ENCODE results near the gene TTLL3. TPM values are rescaled to one million over a fixed set of nuclear protein-coding genes. Genes with fewer than 3 reads are reported as not detected.

TTLL3 gene
- total RNA-seq, 1 donor from 2014 or later = 29.8 TPM

GRCh38 chr3:9831253-9831652 is 21.2 kb downstream of the TTLL3 start:
- no peaks in the 10 kb centered on the region for H3K27me3 ChIP-seq (ENCODE audit: insufficient read depth, low read length)
- Mint-ChIP-seq H3K36me3 (ENCODE audit: low read depth, unreplicated experiment) (peaks cover 35% of the 10 kb centered on the region), H3K27me3 (ENCODE audit: low read depth, unreplicated experiment) (no peaks in the 10 kb centered on the region), H3K9me3 (ENCODE audit: unreplicated experiment) (no peaks in the 10 kb centered on the region), H3K27ac (ENCODE audit: unreplicated experiment) (no peak overlapping the region), H3K4me3 (ENCODE audit: unreplicated experiment) (no peak overlapping the region), H3K4me1 (ENCODE audit: low read depth, unreplicated experiment) (no peaks in the 10 kb centered on the region)
- H3K36me3 ChIP-seq (ENCODE audit: insufficient read depth, low read length) = no peaks in the 10 kb centered on the region
- H3K4me3 ChIP-seq (ENCODE audit: insufficient read depth, low read depth, low read length) = no peak overlapping the region
- no peaks in the 10 kb centered on the region for H3K79me2 ChIP-seq (ENCODE audit: insufficient read depth, low read length)
- H3K9me3 ChIP-seq (ENCODE audit: insufficient read depth, low read depth, low read length) = no peaks in the 10 kb centered on the region
- H4K20me1 ChIP-seq (ENCODE audit: insufficient read depth, low read length) = no peaks in the 10 kb centered on the region
- H3K4me1 ChIP-seq (ENCODE audit: insufficient read depth, low read length) = no peaks in the 10 kb centered on the region
- FAIRE-seq (no peak), DNase-seq (ENCODE audit: low read depth) (no peak)
- TF ChIP-seq CTCF (IDR thresholded peaks at IDR 0.05; ENCODE audit: insufficient read depth, low read depth, low read length) (no peak), EZH2 (IDR thresholded peaks at IDR 0.05; ENCODE audit: insufficient read depth, low read length) (no peak)
- H3K27ac ChIP-seq (ENCODE audit: low read depth, low read length) = no peak overlapping the region
- no peak overlapping the region for H3K4me2 ChIP-seq (ENCODE audit: low read length)
- H2AFZ ChIP-seq (ENCODE audit: low read depth, low read length) = no peak overlapping the region
- no peak overlapping the region for H3K9ac ChIP-seq (ENCODE audit: low read length)

- H3K4me3 ChIP-seq (ENCODE audit: insufficient read depth, low read depth, low read length) = no peak overlapping the region
- no peak overlapping the region for H2AFZ ChIP-seq (ENCODE audit: low read depth, low read length)
- TF ChIP-seq CTCF (IDR thresholded peaks at IDR 0.05; ENCODE audit: insufficient read depth, low read depth, low read length) = no peak
- no peak for TF ChIP-seq EZH2 (IDR thresholded peaks at IDR 0.05; ENCODE audit: insufficient read depth, low read length)
- Mint-ChIP-seq H3K27me3 (ENCODE audit: low read depth, unreplicated experiment) (no peaks in the 10 kb centered on the region), H3K27ac (ENCODE audit: unreplicated experiment) (no peak overlapping the region), H3K36me3 (ENCODE audit: low read depth, unreplicated experiment) (peaks cover 38% of the 10 kb centered on the region), H3K4me1 (ENCODE audit: low read depth, unreplicated experiment) (peaks cover 2% of the 10 kb centered on the region), H3K4me3 (ENCODE audit: unreplicated experiment) (no peak overlapping the region), H3K9me3 (ENCODE audit: unreplicated experiment) (no peaks in the 10 kb centered on the region)
- H3K9ac ChIP-seq (ENCODE audit: low read length) = no peak overlapping the region
- no peak for DNase-seq (ENCODE audit: low read depth)
- H3K27ac ChIP-seq (ENCODE audit: low read depth, low read length) = no peak overlapping the region
- H3K4me1 ChIP-seq (ENCODE audit: insufficient read depth, low read length) = no peaks in the 10 kb centered on the region
- H3K27me3 ChIP-seq (ENCODE audit: insufficient read depth, low read length) = no peaks in the 10 kb centered on the region
- no peaks in the 10 kb centered on the region for H3K79me2 ChIP-seq (ENCODE audit: insufficient read depth, low read length)
- H4K20me1 ChIP-seq (ENCODE audit: insufficient read depth, low read length) = no peaks in the 10 kb centered on the region
- no peak for FAIRE-seq
- H3K36me3 ChIP-seq (ENCODE audit: insufficient read depth, low read length) = no peaks in the 10 kb centered on the region
- H3K9me3 ChIP-seq (ENCODE audit: insufficient read depth, low read depth, low read length) = no peaks in the 10 kb centered on the region
- H3K4me2 ChIP-seq (ENCODE audit: low read length) = no peak overlapping the region
Observed at GRCh38 chr3:9833078-9833477, 23.0 kb downstream of the TTLL3 start.

GRCh38 chr3:9834520-9835380 is 24.7 kb downstream of the TTLL3 start:
- Histone ChIP-seq H3K9ac (ENCODE audit: low read length) (no peak overlapping the region), H4K20me1 (ENCODE audit: insufficient read depth, low read length) (no peaks in the 10 kb centered on the region), H2AFZ (ENCODE audit: low read depth, low read length) (no peak overlapping the region), H3K27ac (ENCODE audit: low read depth, low read length) (no peak overlapping the region), H3K4me1 (ENCODE audit: insufficient read depth, low read length) (no peaks in the 10 kb centered on the region), H3K27me3 (ENCODE audit: insufficient read depth, low read length) (no peaks in the 10 kb centered on the region), H3K36me3 (ENCODE audit: insufficient read depth, low read length) (no peaks in the 10 kb centered on the region), H3K9me3 (ENCODE audit: insufficient read depth, low read depth, low read length) (no peaks in the 10 kb centered on the region), H3K79me2 (ENCODE audit: insufficient read depth, low read length) (no peaks in the 10 kb centered on the region), H3K4me2 (ENCODE audit: low read length) (no peak overlapping the region), H3K4me3 (ENCODE audit: insufficient read depth, low read depth, low read length) (no peak overlapping the region)
- no peaks in the 10 kb centered on the region for H3K9me3 Mint-ChIP-seq (ENCODE audit: unreplicated experiment)
- FAIRE-seq = no peak
- TF ChIP-seq EZH2 (IDR thresholded peaks at IDR 0.05; ENCODE audit: insufficient read depth, low read length) (no peak), CTCF (IDR thresholded peaks at IDR 0.05; ENCODE audit: insufficient read depth, low read depth, low read length) (no peak)
- peaks cover 2% of the 10 kb centered on the region for H3K4me1 Mint-ChIP-seq (ENCODE audit: low read depth, unreplicated experiment)
- no peak overlapping the region for H3K27ac Mint-ChIP-seq (ENCODE audit: unreplicated experiment)
- DNase-seq (ENCODE audit: low read depth) = no peak
- H3K27me3 Mint-ChIP-seq (ENCODE audit: low read depth, unreplicated experiment) = no peaks in the 10 kb centered on the region
- no peak overlapping the region for H3K4me3 Mint-ChIP-seq (ENCODE audit: unreplicated experiment)
- H3K36me3 Mint-ChIP-seq (ENCODE audit: low read depth, unreplicated experiment) = peaks cover 33% of the 10 kb centered on the region

Measured in astrocyte (in vitro differentiated cells and primary cell).